SK-N-SH (cell line): ENCODE results near the gene KNDC1. TPM values are rescaled to one million over a fixed set of nuclear protein-coding genes. Genes with fewer than 3 reads are reported as not detected.
A peak's percentile ranks its signal among the peaks of the same experiment; 100 is the strongest.

ENCODE experiments used
- CTCF ChIA-PET: fragments of 300-600, 350-600 bp; formaldehyde crosslinking; extraction: SDS; loops from one replicate; lab custom pipeline; 2021; lab: Yijun Ruan, JAX
- POLR2A ChIA-PET: fragments of 350-600 bp; sonication (Branson Sonifier 250); formaldehyde crosslinking; extraction: SDS; loops from one replicate; lab custom pipeline; 2020; ENCODE audit warnings: antibody characterized with exemption, inconsistent platforms; lab: Yijun Ruan, JAX
- DNase-seq: peaks from one replicate; pipeline ENCODE4 v3.0.0; 2012
- H2AFZ ChIP-seq: fragments of 200-600 bp; sonication (generic); 2 replicates; pipeline ENCODE4 v1.8.1; 2016; ENCODE audit warnings: antibody characterized with exemption, mild to moderate bottlenecking, low read depth
- H3F3A ChIP-seq: fragments of 200-600 bp; sonication (generic); replicated peaks from 2 replicates; pipeline ENCODE3; 2016; ENCODE audit warnings: antibody characterized with exemption, mild to moderate bottlenecking; ENCODE audit not compliant: insufficient read depth
- H3K27ac ChIP-seq, 2 experiments: fragments of 200-500 bp in 1 of 2; fragments of 200-600 bp in 1 of 2; sonication (Bioruptor generic) in 1 of 2; sonication (generic), shearing (Covaris generic) in 1 of 2; 2 replicates each; pipeline versions ENCODE4 v1.5.1 to v1.6.1; 2014 to 2016; ENCODE audit warnings: low read depth in 2 of 2, inconsistent platforms in 1 of 2, low read length in 1 of 2, mild to moderate bottlenecking in 1 of 2, mixed read lengths in 1 of 2
- H3K27me3 ChIP-seq: fragments of 200-600 bp; sonication (generic), shearing (Covaris generic); 2 replicates; pipeline ENCODE4 v1.6.1; 2016; ENCODE audit warnings: mixed run types; ENCODE audit not compliant: insufficient read depth
- H3K36me3 ChIP-seq, 2 experiments: fragments of 200-500 bp in 1 of 2; fragments of 200-600 bp in 1 of 2; sonication (Bioruptor generic) in 1 of 2; sonication (generic) in 1 of 2; replicated peaks in 1 of 2; 2 replicates each; pipeline versions ENCODE3 to v1.5.1; 2014 to 2016; ENCODE audit warnings: low read length in 1 of 2, mild to moderate bottlenecking in 1 of 2; ENCODE audit not compliant: insufficient read depth in 2 of 2, control insufficient read depth in 1 of 2
- H3K4me1 ChIP-seq, 2 experiments: fragments of 200-500 bp in 1 of 2; fragments of 200-600 bp in 1 of 2; sonication (Bioruptor generic) in 1 of 2; sonication (generic), shearing (Covaris generic) in 1 of 2; 2 replicates each; pipeline versions ENCODE4 v1.5.1 to v1.6.1; 2014 to 2016; ENCODE audit warnings: low read depth in 1 of 2, low read length in 1 of 2, mixed run types in 1 of 2; ENCODE audit not compliant: insufficient read depth in 2 of 2, control insufficient read depth in 1 of 2
- H3K4me2 ChIP-seq: fragments of 200-600 bp; sonication (generic), shearing (Covaris generic); 2 replicates; pipeline ENCODE4 v1.6.1; 2017; ENCODE audit warnings: mixed run types
- H3K4me3 ChIP-seq, 2 experiments: fragments of 200-500 bp in 1 of 2; fragments of 200-600 bp in 1 of 2; sonication (Bioruptor generic) in 1 of 2; sonication (generic), shearing (Covaris generic) in 1 of 2; 2 replicates each; pipeline versions ENCODE4 v1.5.1 to v1.8.1; 2014 to 2016; ENCODE audit warnings: low read depth in 2 of 2, inconsistent platforms in 1 of 2, low read length in 1 of 2, mild to moderate bottlenecking in 1 of 2, mixed read lengths in 1 of 2, moderate library complexity in 1 of 2
- H3K79me2 ChIP-seq: fragments of 200-600 bp; sonication (generic); 2 replicates; pipeline ENCODE4 v1.8.1; 2017; ENCODE audit warnings: mild to moderate bottlenecking; ENCODE audit not compliant: insufficient read depth
- H3K9ac ChIP-seq: fragments of 200-600 bp; sonication (generic); 2 replicates; pipeline ENCODE4 v1.6.1; 2017; ENCODE audit warnings: mixed run types
- H3K9me2 ChIP-seq: fragments of 200-600 bp; sonication (generic); 2 replicates; pipeline ENCODE4 v1.6.1; 2017; ENCODE audit warnings: mixed run types
- H3K9me3 ChIP-seq: fragments of 200-600 bp; sonication (generic); 2 replicates; pipeline ENCODE4 v1.6.1; 2017; ENCODE audit warnings: mixed run types, mild to moderate bottlenecking, moderate library complexity
- H4K20me1 ChIP-seq: fragments of 200-600 bp; sonication (generic); 2 replicates; pipeline ENCODE4 v1.6.1; 2017; ENCODE audit warnings: mild to moderate bottlenecking, mixed run types; ENCODE audit not compliant: insufficient read depth
- EZH2phosphoT487 ChIP-seq: fragments of 200-600 bp; sonication (generic); IDR thresholded peaks from 2 replicates; pipeline ENCODE4 v1.6.1; 2017; ENCODE audit warnings: low read depth, mixed run types, mild to moderate bottlenecking, antibody characterized with exemption, moderate library complexity, borderline replicate concordance
- FOSL2 ChIP-seq: IDR thresholded peaks from 2 replicates; pipeline ENCODE4 v1.4.0; 2012; ENCODE audit warnings: low read depth, mild to moderate bottlenecking, moderate library complexity, borderline replicate concordance
- FOXJ3 ChIP-seq: sonication (generic); formaldehyde crosslinking; IDR thresholded peaks from 2 replicates; pipeline ENCODE4 v1.5.1; 2020; ENCODE audit warnings: mild to moderate bottlenecking, missing genetic modification reagents
- FOXM1 ChIP-seq: IDR thresholded peaks from 2 replicates; pipeline ENCODE4 v1.4.0; 2012; ENCODE audit warnings: low read depth, mild to moderate bottlenecking
- GABPA ChIP-seq: IDR thresholded peaks from 2 replicates; pipeline ENCODE4 v1.4.0; 2012; ENCODE audit warnings: low read depth, mild to moderate bottlenecking
- JUND ChIP-seq: IDR thresholded peaks from 2 replicates; pipeline ENCODE4 v1.4.0; 2012
- MXI1 ChIP-seq: IDR thresholded peaks from 2 replicates; pipeline ENCODE4 v1.6.1; 2012; ENCODE audit warnings: mild to moderate bottlenecking, low read depth, low read length, improper control_type of control experiment
- NRF1 ChIP-seq: IDR thresholded peaks from 2 replicates; pipeline ENCODE4 v1.6.1; 2012; ENCODE audit warnings: low read depth, mild to moderate bottlenecking, low read length
- POLR2AphosphoS5 ChIP-seq: IDR thresholded peaks from 2 replicates; pipeline ENCODE4 v1.6.1; 2012; ENCODE audit warnings: low read depth, low read length
- RCOR1 ChIP-seq: fragments of 150-350 bp; IDR thresholded peaks from 2 replicates; pipeline ENCODE4 v1.6.1; 2017; ENCODE audit warnings: antibody characterized with exemption, low read length
- RFX5 ChIP-seq: IDR thresholded peaks from 2 replicates; pipeline ENCODE4 v1.6.1; 2012; ENCODE audit warnings: mild to moderate bottlenecking, improper control_type of control experiment, low read length
- SIN3A ChIP-seq: IDR thresholded peaks from 2 replicates; pipeline ENCODE4 v1.6.1; 2012; ENCODE audit warnings: low read depth, mild to moderate bottlenecking, low read length, moderate library complexity, borderline replicate concordance
- SMC3 ChIP-seq: IDR thresholded peaks from 2 replicates; pipeline ENCODE4 v1.6.1; 2012; ENCODE audit warnings: low read depth, low read length, improper control_type of control experiment
- TAF1 ChIP-seq: IDR thresholded peaks from 2 replicates; pipeline ENCODE4 v1.6.1; 2012; ENCODE audit warnings: low read depth, mild to moderate bottlenecking, low read length, moderate library complexity, borderline replicate concordance
- TCF12 ChIP-seq: IDR thresholded peaks from 2 replicates; pipeline ENCODE4 v1.4.0; 2012
- TEAD4 ChIP-seq: IDR thresholded peaks from 2 replicates; pipeline ENCODE4 v1.4.0; 2012; ENCODE audit warnings: mild to moderate bottlenecking, borderline replicate concordance; ENCODE audit not compliant: insufficient read depth
- whole genome bisulfite sequencing: methylation state at CpG from one replicate; pipeline ENCODE4 v1.1.6; 2017; ENCODE audit warnings: low lambda C conversion rate; 5-methylcytosine and 5-hydroxymethylcytosine counted together
- polyA plus RNA-seq, 3 experiments: library from polyadenylated mRNA; depleted of rRNA; stranded (reverse); fragments of >200 nt; gene quantifications; 2 replicates each; pipeline ENCODE4 v1.2.3, GENCODE V29; 2012
- TF ChIP-seq, protein P1 (sequence below): fragments of 150-350 bp; IDR thresholded peaks from 2 replicates; pipeline ENCODE4 v1.6.1; 2016; ENCODE audit warnings: mild to moderate bottlenecking, low read depth, low read length
- TF ChIP-seq, protein P2 (sequence below): IDR thresholded peaks from 2 replicates; pipeline ENCODE4 v1.4.0; 2012; ENCODE audit warnings: low read depth, borderline replicate concordance

KNDC1 gene
- polyA plus RNA-seq, 1 of the 3 experiments (the other 2 are of a cell fraction) = 1.4 TPM

DNA sequence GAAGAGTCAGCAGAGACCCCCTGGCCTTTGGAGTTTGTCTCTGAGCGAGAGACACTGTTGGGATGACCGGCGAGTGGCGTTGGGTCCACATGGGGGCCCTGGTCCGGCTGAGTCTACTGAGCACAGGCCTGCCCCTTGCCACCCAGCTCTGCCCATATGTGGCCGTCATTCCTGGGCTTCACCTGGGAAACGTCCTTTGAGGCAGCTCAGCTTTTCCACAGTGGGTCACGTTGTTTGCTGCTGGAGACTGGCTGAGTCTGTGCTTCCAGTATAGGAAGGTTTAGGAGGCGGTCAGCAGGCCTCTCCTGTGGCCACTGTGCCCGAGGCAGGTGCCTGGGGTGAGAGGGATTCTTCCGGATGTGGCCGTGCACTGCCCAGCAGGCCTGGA lies 99.6 kb downstream of the KNDC1 start:
- no peak for DNase-seq
- WGBS = 69% methylated on average over 8 of the region's 12 CpGs
- Histone ChIP-seq H3K27ac (peak overlapping the region in 1 of 2 experiments; percentile 76; a peak in 2 of 4 replicates), H3K27me3 (no peaks in the 10 kb centered on the region), H3K9ac (no peak overlapping the region), H3K4me3 (no peak overlapping the region), H3K36me3 (no peaks in the 10 kb centered on the region), H4K20me1 (no peaks in the 10 kb centered on the region), H3F3A (peaks cover 6% of the 10 kb centered on the region), H3K9me3 (no peaks in the 10 kb centered on the region), H3K9me2 (no peaks in the 10 kb centered on the region), H3K4me1 (peaks cover 16 to 17% of the 10 kb centered on the region in 2 experiments; a peak in 3 of 4 replicates), H3K4me2 (peak overlapping the region; percentile 42; the same call in 1 of the 2 replicates), H3K79me2 (no peaks in the 10 kb centered on the region), H2AFZ (peak overlapping the region; percentile 54; the same call in 1 of the 2 replicates)
- ChIA-PET POLR2A (no interaction called here), CTCF (no interaction called here)
- 0 out of 2 replicates have a peak, but pooled peaks have one; percentile 8 for TF ChIP-seq TEAD4
- TF ChIP-seq TAF1 = no peak

GRCh38 chr10:133260895-133261725 lies 101.1 kb downstream of the KNDC1 start:
- CTCF ChIA-PET = interaction anchor here (1.0 kb wide), 1 partner anchor 58 kb away, joined by 3 read pairs; no protein-coding TSS in a partner anchor
- peak overlapping the region; percentile 22 to 76; a peak in 3 of 4 replicates for H3K27ac ChIP-seq
- H3K4me3 ChIP-seq = peak overlapping the region; percentile 47 to 60
- H3K9me3 ChIP-seq = no peaks in the 10 kb centered on the region
- peaks cover 16 to 17% of the 10 kb centered on the region in 2 experiments; a peak in 3 of 4 replicates for H3K4me1 ChIP-seq
- H3K79me2 ChIP-seq = no peaks in the 10 kb centered on the region
- H2AFZ ChIP-seq = no peak overlapping the region
- POLR2A ChIA-PET = no interaction called here
- peak overlapping the region; percentile 85 for H3K4me2 ChIP-seq
- peak overlapping the region; percentile 66 for H3K9ac ChIP-seq
- no peaks in the 10 kb centered on the region for H3K27me3 ChIP-seq
- WGBS = 91% methylated on average over 10 of the region's 50 CpGs
- no peak for TF ChIP-seq FOXJ3 (CRISPR knock-in tag)
- TF ChIP-seq EZH2phosphoT487 = no peak
- no peak for TF ChIP-seq TCF12
- TF ChIP-seq SMC3 = no peak
- TF ChIP-seq, protein P1, sequence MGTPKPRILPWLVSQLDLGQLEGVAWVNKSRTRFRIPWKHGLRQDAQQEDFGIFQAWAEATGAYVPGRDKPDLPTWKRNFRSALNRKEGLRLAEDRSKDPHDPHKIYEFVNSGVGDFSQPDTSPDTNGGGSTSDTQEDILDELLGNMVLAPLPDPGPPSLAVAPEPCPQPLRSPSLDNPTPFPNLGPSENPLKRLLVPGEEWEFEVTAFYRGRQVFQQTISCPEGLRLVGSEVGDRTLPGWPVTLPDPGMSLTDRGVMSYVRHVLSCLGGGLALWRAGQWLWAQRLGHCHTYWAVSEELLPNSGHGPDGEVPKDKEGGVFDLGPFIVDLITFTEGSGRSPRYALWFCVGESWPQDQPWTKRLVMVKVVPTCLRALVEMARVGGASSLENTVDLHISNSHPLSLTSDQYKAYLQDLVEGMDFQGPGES = no peak
- H4K20me1 ChIP-seq = no peaks in the 10 kb centered on the region
- peaks cover 6% of the 10 kb centered on the region for H3F3A ChIP-seq
- DNase-seq = peak; percentile 83
- no peaks in the 10 kb centered on the region for H3K36me3 ChIP-seq
- H3K9me2 ChIP-seq = no peaks in the 10 kb centered on the region

DNA sequence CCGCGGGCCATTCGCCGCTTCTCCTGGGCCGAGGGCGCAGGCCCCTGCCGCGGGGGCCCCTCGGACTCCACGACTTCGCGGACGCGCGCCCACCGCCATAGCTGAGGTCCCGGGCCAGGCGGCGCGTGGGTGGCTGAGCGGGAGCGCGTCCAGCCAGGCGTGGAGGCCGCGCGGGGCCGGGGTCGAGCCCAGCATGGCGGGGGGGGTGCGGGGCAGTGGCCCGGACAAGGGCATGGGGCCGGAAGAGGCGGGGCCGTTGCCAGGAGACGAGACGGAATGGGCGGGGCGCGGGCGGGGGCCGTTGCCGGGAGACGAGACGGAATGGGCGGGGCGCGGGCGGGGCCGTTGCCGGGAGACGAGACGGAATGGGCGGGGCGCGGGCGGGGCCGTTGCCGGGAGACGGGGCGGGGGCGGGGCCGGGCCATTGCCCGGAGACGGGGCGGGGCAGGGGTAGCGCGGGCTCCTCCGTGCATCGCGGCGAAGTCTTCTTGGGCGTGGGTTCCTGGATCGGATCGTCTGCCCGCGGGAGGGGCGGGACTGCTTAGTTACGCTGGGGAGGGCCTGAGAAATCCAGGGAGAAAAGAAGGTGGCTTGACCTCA lies 101.8 kb downstream of the KNDC1 start:
- peaks cover 16 to 17% of the 10 kb centered on the region in 2 experiments; a peak in 3 of 4 replicates for H3K4me1 ChIP-seq
- H3K4me2 ChIP-seq = peak overlapping the region; percentile 85
- no peaks in the 10 kb centered on the region for H3K9me2 ChIP-seq
- H3K79me2 ChIP-seq = no peaks in the 10 kb centered on the region
- peak overlapping the region; percentile 47 to 60 for H3K4me3 ChIP-seq
- ChIA-PET CTCF (interaction anchor here (0.9 to 1.0 kb wide), 2 partner anchors 46 to 57 kb away, joined by 3 read pairs; no protein-coding TSS in a partner anchor), POLR2A (no interaction called here)
- no peaks in the 10 kb centered on the region for H3K36me3 ChIP-seq
- no peaks in the 10 kb centered on the region for H3K9me3 ChIP-seq
- no peaks in the 10 kb centered on the region for H4K20me1 ChIP-seq
- DNase-seq = peak; percentile 98
- H3K9ac ChIP-seq = peak overlapping the region; percentile 66
- H2AFZ ChIP-seq = peak overlapping the region; percentile 78
- H3F3A ChIP-seq = peaks cover 6% of the 10 kb centered on the region
- no peaks in the 10 kb centered on the region for H3K27me3 ChIP-seq
- 0% methylated on average over 5 of the region's 79 CpGs for WGBS
- peak overlapping the region; percentile 22 to 76; a peak in 3 of 4 replicates for H3K27ac ChIP-seq
- no peak for TF ChIP-seq SMC3
- TF ChIP-seq, protein P2, sequence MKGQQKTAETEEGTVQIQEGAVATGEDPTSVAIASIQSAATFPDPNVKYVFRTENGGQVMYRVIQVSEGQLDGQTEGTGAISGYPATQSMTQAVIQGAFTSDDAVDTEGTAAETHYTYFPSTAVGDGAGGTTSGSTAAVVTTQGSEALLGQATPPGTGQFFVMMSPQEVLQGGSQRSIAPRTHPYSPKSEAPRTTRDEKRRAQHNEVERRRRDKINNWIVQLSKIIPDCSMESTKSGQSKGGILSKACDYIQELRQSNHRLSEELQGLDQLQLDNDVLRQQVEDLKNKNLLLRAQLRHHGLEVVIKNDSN = no peak
- no peak for TF ChIP-seq FOSL2
- TF ChIP-seq GABPA = peak; percentile 63
- TF ChIP-seq FOXM1 = no peak
- TF ChIP-seq, protein P1 = no peak
- no peak for TF ChIP-seq RCOR1
- TF ChIP-seq SIN3A = no peak
- no peak for TF ChIP-seq NRF1
- peak; percentile 47; the same call in 1 of the 2 replicates for TF ChIP-seq POLR2AphosphoS5
- no peak for TF ChIP-seq MXI1
- TF ChIP-seq RFX5 = no peak
- no peak for TF ChIP-seq JUND
